Measurements from ENCODE around the gene PABPC1L. TPM values are rescaled to one million over a fixed set of nuclear protein-coding genes. Genes with fewer than 3 reads are reported as not detected.

PABPC1L gene
- total and polyA plus RNA-seq, 2 of the 13 experiments (the other 11 are each of a cell fraction or from before 2014, with no cell fraction given): 30.8 to 252 TPM

DNA sequence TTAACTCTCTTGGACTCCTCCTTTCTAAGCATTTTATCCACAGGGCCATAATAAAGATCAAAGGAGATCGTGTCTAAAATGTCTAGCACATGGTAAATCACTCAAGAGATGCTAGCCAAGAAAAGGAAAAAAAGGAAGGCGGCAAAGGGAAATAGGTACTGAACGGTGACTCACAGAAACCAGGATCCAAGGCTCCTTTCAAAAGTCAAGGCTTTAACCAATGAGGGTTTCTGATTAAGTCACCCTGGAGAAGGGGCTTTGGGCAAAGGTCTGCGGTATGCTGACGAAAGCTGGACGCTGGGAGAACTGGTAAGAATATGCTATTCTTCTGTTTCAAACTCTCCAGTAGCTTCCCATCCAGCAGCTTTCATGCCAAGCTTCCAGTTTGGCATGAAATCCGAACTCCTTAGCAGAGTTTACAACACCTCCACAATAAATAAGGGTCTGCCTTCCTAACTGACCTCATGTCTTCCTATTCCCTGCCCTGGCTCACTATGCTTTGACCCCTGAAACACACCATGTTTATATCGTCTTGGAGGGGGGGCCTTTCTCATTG is 49.3 kb downstream of the PABPC1L start:
- peaks cover 55% of the 10 kb centered on the region for H3K4me1 ChIP-seq (ENCODE audit: insufficient read depth, low read length)
- H3K27me3 ChIP-seq (ENCODE audit: control insufficient read depth in 1 of 2, insufficient read depth in 2 of 2, low read length in 2 of 2): no peaks in the 10 kb centered on the region
- in situ Hi-C loops (cut with HindIII; ENCODE audit: extremely low pct_ligation_motif_present, low pct_unique_long_range_greater_than_20kb): no loop called here
- H3K4me3 ChIP-seq (replicated peaks in 1 of 3; ENCODE audit: insufficient read depth in 1 of 3, low read depth in 2 of 3, low read length in 3 of 3): peak overlapping the region; percentile 83 to 94 (median 90)
- TF ChIP-seq ZNF343 (CRISPR knock-in tag; IDR thresholded peaks at IDR 0.05) (no peak), DNMT3B (CRISPR knock-in tag; conservative IDR thresholded peaks at IDR 0.05) (0 out of 2 replicates have a peak, but pooled peaks have one; percentile 39), SMAD3 (CRISPR knock-in tag; IDR thresholded peaks at IDR 0.05) (0 out of 2 replicates have a peak, but pooled peaks have one; percentile 14), ZFX (CRISPR knock-in tag; IDR thresholded peaks at IDR 0.05; ENCODE audit: low read depth) (no peak), ZNF629 (CRISPR knock-in tag; conservative IDR thresholded peaks at IDR 0.05) (no peak), NAIF1 (CRISPR knock-in tag; IDR thresholded peaks at IDR 0.05; ENCODE audit: borderline replicate concordance) (no peak), ZZZ3 (CRISPR knock-in tag; IDR thresholded peaks at IDR 0.05; ENCODE audit: borderline replicate concordance) (no peak)
- TF ChIP-seq, protein P1, sequence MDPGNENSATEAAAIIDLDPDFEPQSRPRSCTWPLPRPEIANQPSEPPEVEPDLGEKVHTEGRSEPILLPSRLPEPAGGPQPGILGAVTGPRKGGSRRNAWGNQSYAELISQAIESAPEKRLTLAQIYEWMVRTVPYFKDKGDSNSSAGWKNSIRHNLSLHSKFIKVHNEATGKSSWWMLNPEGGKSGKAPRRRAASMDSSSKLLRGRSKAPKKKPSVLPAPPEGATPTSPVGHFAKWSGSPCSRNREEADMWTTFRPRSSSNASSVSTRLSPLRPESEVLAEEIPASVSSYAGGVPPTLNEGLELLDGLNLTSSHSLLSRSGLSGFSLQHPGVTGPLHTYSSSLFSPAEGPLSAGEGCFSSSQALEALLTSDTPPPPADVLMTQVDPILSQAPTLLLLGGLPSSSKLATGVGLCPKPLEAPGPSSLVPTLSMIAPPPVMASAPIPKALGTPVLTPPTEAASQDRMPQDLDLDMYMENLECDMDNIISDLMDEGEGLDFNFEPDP (CRISPR knock-in tag; conservative IDR thresholded peaks at IDR 0.05): 0 out of 2 replicates have a peak, but pooled peaks have one; percentile 23
- TF ChIP-seq, protein P2, sequence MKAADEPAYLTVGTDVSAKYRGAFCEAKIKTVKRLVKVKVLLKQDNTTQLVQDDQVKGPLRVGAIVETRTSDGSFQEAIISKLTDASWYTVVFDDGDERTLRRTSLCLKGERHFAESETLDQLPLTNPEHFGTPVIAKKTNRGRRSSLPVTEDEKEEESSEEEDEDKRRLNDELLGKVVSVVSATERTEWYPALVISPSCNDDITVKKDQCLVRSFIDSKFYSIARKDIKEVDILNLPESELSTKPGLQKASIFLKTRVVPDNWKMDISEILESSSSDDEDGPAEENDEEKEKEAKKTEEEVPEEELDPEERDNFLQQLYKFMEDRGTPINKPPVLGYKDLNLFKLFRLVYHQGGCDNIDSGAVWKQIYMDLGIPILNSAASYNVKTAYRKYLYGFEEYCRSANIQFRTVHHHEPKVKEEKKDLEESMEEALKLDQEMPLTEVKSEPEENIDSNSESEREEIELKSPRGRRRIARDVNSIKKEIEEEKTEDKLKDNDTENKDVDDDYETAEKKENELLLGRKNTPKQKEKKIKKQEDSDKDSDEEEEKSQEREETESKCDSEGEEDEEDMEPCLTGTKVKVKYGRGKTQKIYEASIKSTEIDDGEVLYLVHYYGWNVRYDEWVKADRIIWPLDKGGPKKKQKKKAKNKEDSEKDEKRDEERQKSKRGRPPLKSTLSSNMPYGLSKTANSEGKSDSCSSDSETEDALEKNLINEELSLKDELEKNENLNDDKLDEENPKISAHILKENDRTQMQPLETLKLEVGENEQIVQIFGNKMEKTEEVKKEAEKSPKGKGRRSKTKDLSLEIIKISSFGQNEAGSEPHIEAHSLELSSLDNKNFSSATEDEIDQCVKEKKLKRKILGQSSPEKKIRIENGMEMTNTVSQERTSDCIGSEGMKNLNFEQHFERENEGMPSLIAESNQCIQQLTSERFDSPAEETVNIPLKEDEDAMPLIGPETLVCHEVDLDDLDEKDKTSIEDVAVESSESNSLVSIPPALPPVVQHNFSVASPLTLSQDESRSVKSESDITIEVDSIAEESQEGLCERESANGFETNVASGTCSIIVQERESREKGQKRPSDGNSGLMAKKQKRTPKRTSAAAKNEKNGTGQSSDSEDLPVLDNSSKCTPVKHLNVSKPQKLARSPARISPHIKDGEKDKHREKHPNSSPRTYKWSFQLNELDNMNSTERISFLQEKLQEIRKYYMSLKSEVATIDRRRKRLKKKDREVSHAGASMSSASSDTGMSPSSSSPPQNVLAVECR (CRISPR knock-in tag; IDR thresholded peaks at IDR 0.05; ENCODE audit: borderline replicate concordance): no peak
- no peaks in the 10 kb centered on the region for H3K9me3 ChIP-seq (ENCODE audit: low read length)
- DNase-seq (ENCODE audit: low spot score) (no peak), FAIRE-seq (no peak), ATAC-seq (no peak)
- H2AFZ ChIP-seq (ENCODE audit: low read length): no peak overlapping the region
- peak overlapping the region; percentile 96 for H3K4me2 ChIP-seq (ENCODE audit: low read depth, low read length)
- CTCF ChIA-PET (ENCODE audit: low intra/inter-chr PET ratio, low total read pairs): no interaction called here
- H3K27ac ChIP-seq (ENCODE audit: extremely low read length, insufficient read depth, low read length): peak overlapping the region; percentile 8
- intact Hi-C loops (cut with micrococcal nuclease; ENCODE audit: unreplicated experiment): no loop called here
- no TSS peak for BruUV-seq (replicated peaks)
- H4K20me1 ChIP-seq (ENCODE audit: insufficient read depth, low read length): no peaks in the 10 kb centered on the region; the same call in 1 of the 2 replicates
- H3K9ac ChIP-seq (ENCODE audit: insufficient read depth, low read depth, low read length): peak overlapping the region; percentile 80
- peaks cover 19 to 30% of the 10 kb centered on the region in 2 experiments for H3K36me3 ChIP-seq (replicated peaks in 1 of 2; ENCODE audit: control insufficient read depth in 1 of 2, insufficient read depth in 2 of 2, low read length in 2 of 2)
- 48% methylated on average over 8 of the region's 8 CpGs for WGBS (ENCODE audit: low lambda C conversion rate)
- POLR2A ChIA-PET: interaction anchor here (1.0 to 3.7 kb wide), 8 partner anchors 10 to 119 kb away, joined by 3 to 33 read pairs (median 9); partner anchors contain the start of genes PABPC1L and YWHAB
- H3K79me2 ChIP-seq (ENCODE audit: insufficient read depth, low read length): peaks cover 27% of the 10 kb centered on the region

All from HepG2 (cell line).